Pancreas (tissue), 10 donors: Measurements from ENCODE around the gene CNR1. TPM values are rescaled to one million over a fixed set of nuclear protein-coding genes. Genes with fewer than 3 reads are reported as not detected.

Source experiments
- ATAC-seq, 4 donors: fragments of 200-7000 bp; cut with Tn5 transposase; one replicate each; pipeline versions ENCODE4 v1.8.0 to v1.9.1; 2020; ENCODE audit warnings: mild to moderate bottlenecking in 4 of 4, moderate library complexity in 4 of 4
- DNase-seq, 6 donors: peaks; one replicate each; pipeline ENCODE4 v3.0.0-alpha.2; 2020
- FAIRE-seq: peaks from 2 replicates; lab custom pipeline; 2012; peaks lifted over from hg19 to GRCh38; lab: Jason Lieb, UNC
- H3K27ac ChIP-seq, 4 donors: fragments of 200-600 bp; sonication (generic); 1 replicate in 3 of 4; 2 replicates in 1 of 4; pipeline versions ENCODE4 v1.5.0 to v1.8.0; 2020
- H3K27me3 ChIP-seq, 4 donors: fragments of 200-600 bp; one replicate each; pipeline ENCODE4 v1.8.0; 2021
- H3K36me3 ChIP-seq, 3 donors: fragments of 200-600 bp; sonication (generic) in 1 of 3; one replicate each; pipeline versions ENCODE4 v1.5.0 to v1.8.0; 2020 to 2021
- H3K4me1 ChIP-seq, 3 donors: fragments of 200-600 bp; one replicate each; pipeline ENCODE4 v1.8.0; 2021
- H3K4me3 ChIP-seq, 4 donors: fragments of 200-600 bp; sonication (generic) in 2 of 4; one replicate each; pipeline versions ENCODE4 v1.5.0 to v1.8.0; 2020 to 2021
- H3K9me3 ChIP-seq, 4 donors: fragments of 200-600 bp; one replicate each; pipeline ENCODE4 v1.8.0; 2021
- WGBS, 2 donors: extraction: QIAGEN DNeasy Blood & Tissue Kit; methylation state at CpG; one replicate each; pipeline ENCODE4 v1.1.7; 2013; 5-methylcytosine and 5-hydroxymethylcytosine counted together
- intact Hi-C, 3 donors: fragments of 100-400 bp; cut with DNase I; formaldehyde crosslinking; loops; one replicate each; pipeline versions ENCODE4 v1.11.1 to v1.14.2; 2022
- polyA plus RNA-seq, 2 donors: library from polyadenylated mRNA; stranded (reverse); fragments of 200-250 nt; gene quantifications; one replicate each; pipeline ENCODE4 v1.2.3, GENCODE V29; 2013
- total RNA-seq, 6 donors: library from RNA; stranded (reverse); fragmentation: NEBNext Ultra II Directional in 4 of 6; extraction: Animal tissue kit (Norgen Biotek cat#: 25700) in 4 of 6; gene quantifications; one replicate each; pipeline versions ENCODE4 v1.2.1 to v1.2.4, GENCODE V29; 2021 to 2023
- TF ChIP-seq, protein P1 (sequence below), 4 donors: fragments of 200-600 bp; sonication (generic) in 3 of 4; IDR thresholded peaks; one replicate each; pipeline versions ENCODE4 v1.5.0 to v1.8.0; 2021; ENCODE audit warnings: antibody characterized with exemption in 4 of 4
- donor health status: healthy with polysubstance abuse.
- donor health status: DM: no; HTN: no; CAD: no; lungs with moderate emphysema.
- donor health status: DM: no; HTN: no; CAD: no.
- donor health status: control.
- donor health status: control.
- donor health status: Bipolar disorder and iron deficiency.
- donor health status: DM: yes; HTN: yes; CAD: no.
- donor health status: DM: no; HTN: no; CAD: no.
- donor health status: DM: no; HTN: no; CAD: no.
- donor health status: DM: yes; HTN: yes; CAD: no.

The CNR1 gene
- total and polyA plus RNA-seq, 8 donors, result 0.24 to 1.3 (median 0.71) TPM

DNA sequence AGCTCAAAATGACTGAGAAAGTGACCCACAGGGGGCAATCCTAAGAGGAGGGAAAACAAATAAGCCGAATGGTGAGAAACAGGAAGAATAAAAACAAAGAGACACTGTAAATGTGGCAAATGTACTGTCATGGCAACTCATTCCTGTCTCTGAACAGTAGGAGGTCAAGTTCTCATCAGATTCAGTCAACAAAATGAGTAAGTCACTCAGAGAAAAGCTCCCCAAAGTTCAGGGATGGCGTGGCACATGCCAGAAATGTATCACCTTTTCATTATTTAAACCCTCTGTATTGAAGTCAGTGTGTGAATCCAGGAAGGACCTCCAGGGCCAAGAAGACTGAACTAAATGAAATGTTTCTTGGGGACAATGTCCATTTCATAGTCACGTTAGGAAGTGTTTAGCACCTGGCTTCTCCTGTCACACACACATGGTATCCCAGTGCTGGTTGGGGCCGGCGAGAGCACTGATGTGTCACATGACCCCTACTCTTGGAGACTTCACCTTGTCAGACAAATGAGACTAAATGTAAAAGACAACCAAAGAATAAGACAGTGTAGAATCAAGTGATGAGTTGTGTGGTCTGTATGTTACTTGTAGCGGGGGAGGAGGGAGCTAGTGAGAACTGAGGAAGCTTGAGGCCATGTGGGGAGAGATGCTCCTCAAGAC, 20.7 kb downstream of the CNR1 start:
- intact Hi-C loops, result no loop called here
- TF ChIP-seq, protein P1, sequence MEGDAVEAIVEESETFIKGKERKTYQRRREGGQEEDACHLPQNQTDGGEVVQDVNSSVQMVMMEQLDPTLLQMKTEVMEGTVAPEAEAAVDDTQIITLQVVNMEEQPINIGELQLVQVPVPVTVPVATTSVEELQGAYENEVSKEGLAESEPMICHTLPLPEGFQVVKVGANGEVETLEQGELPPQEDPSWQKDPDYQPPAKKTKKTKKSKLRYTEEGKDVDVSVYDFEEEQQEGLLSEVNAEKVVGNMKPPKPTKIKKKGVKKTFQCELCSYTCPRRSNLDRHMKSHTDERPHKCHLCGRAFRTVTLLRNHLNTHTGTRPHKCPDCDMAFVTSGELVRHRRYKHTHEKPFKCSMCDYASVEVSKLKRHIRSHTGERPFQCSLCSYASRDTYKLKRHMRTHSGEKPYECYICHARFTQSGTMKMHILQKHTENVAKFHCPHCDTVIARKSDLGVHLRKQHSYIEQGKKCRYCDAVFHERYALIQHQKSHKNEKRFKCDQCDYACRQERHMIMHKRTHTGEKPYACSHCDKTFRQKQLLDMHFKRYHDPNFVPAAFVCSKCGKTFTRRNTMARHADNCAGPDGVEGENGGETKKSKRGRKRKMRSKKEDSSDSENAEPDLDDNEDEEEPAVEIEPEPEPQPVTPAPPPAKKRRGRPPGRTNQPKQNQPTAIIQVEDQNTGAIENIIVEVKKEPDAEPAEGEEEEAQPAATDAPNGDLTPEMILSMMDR (IDR thresholded peaks at IDR 0.05), result no peak
- DNase-seq (no peak), ATAC-seq (no peak), FAIRE-seq (no peak)
- 59 to 69% methylated on average over 6 of the region's 6 CpGs for WGBS, 2 donors
- no peak overlapping the region for H3K4me3 ChIP-seq
- no peaks in the 10 kb centered on the region for H3K27me3 ChIP-seq
- H3K9me3 ChIP-seq, result no peaks in the 10 kb centered on the region
- no peaks in the 10 kb centered on the region for H3K4me1 ChIP-seq
- no peaks in the 10 kb centered on the region for H3K36me3 ChIP-seq
- no peak overlapping the region for H3K27ac ChIP-seq

- WGBS, 2 donors, result 80 to 91% methylated on average over 20 of the region's 20 CpGs
- no peaks in the 10 kb centered on the region for H3K9me3 ChIP-seq
- no peak for FAIRE-seq
- H3K36me3 ChIP-seq, result no peaks in the 10 kb centered on the region
- intact Hi-C loops, result no loop called here
- H3K4me3 ChIP-seq, result no peak overlapping the region
- H3K4me1 ChIP-seq, result no peaks in the 10 kb centered on the region
- TF ChIP-seq, protein P1 (IDR thresholded peaks at IDR 0.05), result no peak
- no peak for ATAC-seq
- H3K27ac ChIP-seq, result no peak overlapping the region
- H3K27me3 ChIP-seq, result no peaks in the 10 kb centered on the region
- peak in 1 of 6 donors; percentile 32 for DNase-seq
Observed at GRCh38 chr6:88144637-88145297, 21.4 kb downstream of the CNR1 start.

- intact Hi-C loops, result no loop called here
- Histone ChIP-seq H3K9me3 (no peaks in the 10 kb centered on the region), H3K36me3 (no peaks in the 10 kb centered on the region), H3K27ac (no peak overlapping the region), H3K4me1 (no peaks in the 10 kb centered on the region), H3K27me3 (no peaks in the 10 kb centered on the region), H3K4me3 (no peak overlapping the region)
- WGBS, 2 donors, result 30 to 36% methylated on average over 14 of the region's 14 CpGs
- FAIRE-seq (no peak), ATAC-seq (no peak), DNase-seq (no peak)
- TF ChIP-seq, protein P1 (IDR thresholded peaks at IDR 0.05), result no peak
Observed at GRCh38 chr6:88143421-88144157, 22.6 kb downstream of the CNR1 start.

DNA sequence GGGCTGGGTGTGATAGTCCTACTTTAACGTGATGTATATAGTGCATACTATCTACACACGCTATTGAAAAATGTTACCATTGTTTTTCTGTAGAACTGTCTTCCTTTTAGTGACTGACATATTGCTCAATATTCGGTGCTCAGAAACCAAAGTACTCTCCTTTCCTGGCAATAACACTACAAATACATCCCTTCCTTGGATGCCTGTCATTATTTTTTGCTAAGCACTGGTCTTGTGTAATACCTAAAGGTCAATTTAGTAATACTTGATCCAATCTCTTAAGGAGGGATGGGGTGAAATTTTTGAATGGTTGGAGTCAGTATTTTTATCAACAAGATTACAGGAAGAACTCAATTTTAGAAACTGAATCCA, 23.9 kb downstream of the CNR1 start:
- Histone ChIP-seq H3K4me1 (no peaks in the 10 kb centered on the region), H3K9me3 (no peaks in the 10 kb centered on the region), H3K36me3 (no peaks in the 10 kb centered on the region), H3K4me3 (no peak overlapping the region), H3K27ac (no peak overlapping the region), H3K27me3 (no peaks in the 10 kb centered on the region)
- intact Hi-C loops, result no loop called here
- FAIRE-seq (no peak), ATAC-seq (no peak), DNase-seq (no peak)
- TF ChIP-seq, protein P1 (IDR thresholded peaks at IDR 0.05), result no peak
- WGBS, 2 donors, result 65 to 74% methylated on average over 3 of the region's 3 CpGs
